ENCODE data around the gene GAB1. TPM values are rescaled to one million over a fixed set of nuclear protein-coding genes. Genes with fewer than 3 reads are reported as not detected.

Gene GAB1
- total RNA-seq, 1 experiment from 2014 or later: 29.4 TPM

DNA sequence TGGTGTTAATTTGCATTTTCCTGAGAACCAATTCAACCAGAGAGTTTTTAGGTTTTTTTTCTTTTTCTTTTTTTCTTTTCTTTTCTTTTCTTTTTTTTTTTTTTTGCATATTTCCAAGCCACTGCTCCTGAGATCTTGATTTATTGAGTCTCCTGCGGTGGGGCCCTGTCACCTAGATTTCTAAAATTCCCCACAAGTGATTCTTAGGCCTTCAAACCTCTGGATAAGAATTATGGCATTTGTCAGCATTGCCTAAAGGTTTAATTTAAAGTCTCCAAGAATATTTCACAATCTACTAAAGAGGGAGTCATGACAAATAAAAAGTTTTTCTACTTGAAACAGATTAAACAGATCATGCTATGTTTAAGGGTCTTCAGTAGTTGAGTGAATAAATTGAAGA is 84.9 kb downstream of the GAB1 start:
- H3K36me3 ChIP-seq (ENCODE audit: low read depth): no peaks in the 10 kb centered on the region
- H3F3A ChIP-seq (ENCODE audit: insufficient read depth, low read depth): no peaks in the 10 kb centered on the region
- H3K9me3 ChIP-seq (ENCODE audit: insufficient read depth, low read depth): no peaks in the 10 kb centered on the region
- intact Hi-C loops (cut with micrococcal nuclease; ENCODE audit: unreplicated experiment): no loop called here
- H2AFZ ChIP-seq: no peak overlapping the region
- H3K27ac ChIP-seq: 0 out of 2 replicates have a peak overlapping the region, but pooled peaks have one; percentile 17
- DNase-seq: peak in 1 of 2 experiments; percentile 69
- H3K4me1 ChIP-seq (replicated peaks; ENCODE audit: insufficient read depth): peaks cover 21% of the 10 kb centered on the region
- TF ChIP-seq, protein P1, sequence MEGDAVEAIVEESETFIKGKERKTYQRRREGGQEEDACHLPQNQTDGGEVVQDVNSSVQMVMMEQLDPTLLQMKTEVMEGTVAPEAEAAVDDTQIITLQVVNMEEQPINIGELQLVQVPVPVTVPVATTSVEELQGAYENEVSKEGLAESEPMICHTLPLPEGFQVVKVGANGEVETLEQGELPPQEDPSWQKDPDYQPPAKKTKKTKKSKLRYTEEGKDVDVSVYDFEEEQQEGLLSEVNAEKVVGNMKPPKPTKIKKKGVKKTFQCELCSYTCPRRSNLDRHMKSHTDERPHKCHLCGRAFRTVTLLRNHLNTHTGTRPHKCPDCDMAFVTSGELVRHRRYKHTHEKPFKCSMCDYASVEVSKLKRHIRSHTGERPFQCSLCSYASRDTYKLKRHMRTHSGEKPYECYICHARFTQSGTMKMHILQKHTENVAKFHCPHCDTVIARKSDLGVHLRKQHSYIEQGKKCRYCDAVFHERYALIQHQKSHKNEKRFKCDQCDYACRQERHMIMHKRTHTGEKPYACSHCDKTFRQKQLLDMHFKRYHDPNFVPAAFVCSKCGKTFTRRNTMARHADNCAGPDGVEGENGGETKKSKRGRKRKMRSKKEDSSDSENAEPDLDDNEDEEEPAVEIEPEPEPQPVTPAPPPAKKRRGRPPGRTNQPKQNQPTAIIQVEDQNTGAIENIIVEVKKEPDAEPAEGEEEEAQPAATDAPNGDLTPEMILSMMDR (conservative IDR thresholded peaks at IDR 0.05): no peak
- TF ChIP-seq EZH2 (IDR thresholded peaks at IDR 0.05; ENCODE audit: low read depth): no peak
- no peaks in the 10 kb centered on the region for H3K79me2 ChIP-seq (ENCODE audit: low read depth)
- H3K4me2 ChIP-seq: peak overlapping the region; percentile 36; the same call in 1 of the 2 replicates
- no TSS peak for BruUV-seq (replicated peaks)
- H3K4me3 ChIP-seq: no peak overlapping the region
- H3K9me2 ChIP-seq (ENCODE audit: insufficient read depth): no peaks in the 10 kb centered on the region
- CTCF ChIA-PET: no interaction called here
- H3K27me3 ChIP-seq (ENCODE audit: insufficient read depth, low read depth): no peaks in the 10 kb centered on the region
- POLR2A ChIA-PET (ENCODE audit: unreplicated experiment): no interaction called here
- H4K20me1 ChIP-seq (ENCODE audit: insufficient read depth): no peaks in the 10 kb centered on the region

DNA sequence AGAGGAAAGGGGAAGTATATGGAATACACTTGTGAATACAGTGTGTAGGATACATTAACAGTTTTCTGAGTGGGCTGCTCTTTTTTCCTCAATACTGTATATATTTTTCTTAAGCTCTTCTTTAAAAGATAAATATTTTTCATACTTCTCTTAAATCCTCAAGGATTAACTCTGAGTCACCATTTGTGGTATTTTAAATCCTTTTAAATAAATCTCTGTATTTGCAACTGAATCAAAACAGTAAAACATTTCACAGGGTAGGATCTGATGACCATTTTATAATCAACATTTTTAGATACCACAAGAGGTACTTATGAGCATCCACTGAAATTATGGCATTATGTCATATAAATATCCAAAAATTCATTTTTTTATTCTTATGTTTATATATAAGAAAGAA is 87.6 kb downstream of the GAB1 start:
- ChIA-PET POLR2A (ENCODE audit: unreplicated experiment) (interaction anchor here (0.7 kb wide), 3 partner anchors 11 to 91 kb away, joined by 3 to 8 read pairs (median 7); no protein-coding TSS in a partner anchor), CTCF (no interaction called here)
- no peaks in the 10 kb centered on the region for H4K20me1 ChIP-seq (ENCODE audit: insufficient read depth)
- H3K4me1 ChIP-seq (replicated peaks; ENCODE audit: insufficient read depth): peaks cover 21% of the 10 kb centered on the region
- intact Hi-C loops (cut with micrococcal nuclease; ENCODE audit: unreplicated experiment): no loop called here
- no peaks in the 10 kb centered on the region for H3K79me2 ChIP-seq (ENCODE audit: low read depth)
- H3K9me2 ChIP-seq (ENCODE audit: insufficient read depth): no peaks in the 10 kb centered on the region
- H3K4me2 ChIP-seq: no peak overlapping the region
- H2AFZ ChIP-seq: no peak overlapping the region
- H3K36me3 ChIP-seq (ENCODE audit: low read depth): no peaks in the 10 kb centered on the region
- no peak for TF ChIP-seq EZH2 (IDR thresholded peaks at IDR 0.05; ENCODE audit: low read depth)
- TF ChIP-seq, protein P1 (conservative IDR thresholded peaks at IDR 0.05): no peak
- no peaks in the 10 kb centered on the region for H3K9me3 ChIP-seq (ENCODE audit: insufficient read depth, low read depth)
- no peaks in the 10 kb centered on the region for H3K27me3 ChIP-seq (ENCODE audit: insufficient read depth, low read depth)
- H3K4me3 ChIP-seq: no peak overlapping the region
- DNase-seq: no peak
- BruUV-seq (replicated peaks): no TSS peak
- H3K27ac ChIP-seq: no peak overlapping the region
- no peaks in the 10 kb centered on the region for H3F3A ChIP-seq (ENCODE audit: insufficient read depth, low read depth)

DNA sequence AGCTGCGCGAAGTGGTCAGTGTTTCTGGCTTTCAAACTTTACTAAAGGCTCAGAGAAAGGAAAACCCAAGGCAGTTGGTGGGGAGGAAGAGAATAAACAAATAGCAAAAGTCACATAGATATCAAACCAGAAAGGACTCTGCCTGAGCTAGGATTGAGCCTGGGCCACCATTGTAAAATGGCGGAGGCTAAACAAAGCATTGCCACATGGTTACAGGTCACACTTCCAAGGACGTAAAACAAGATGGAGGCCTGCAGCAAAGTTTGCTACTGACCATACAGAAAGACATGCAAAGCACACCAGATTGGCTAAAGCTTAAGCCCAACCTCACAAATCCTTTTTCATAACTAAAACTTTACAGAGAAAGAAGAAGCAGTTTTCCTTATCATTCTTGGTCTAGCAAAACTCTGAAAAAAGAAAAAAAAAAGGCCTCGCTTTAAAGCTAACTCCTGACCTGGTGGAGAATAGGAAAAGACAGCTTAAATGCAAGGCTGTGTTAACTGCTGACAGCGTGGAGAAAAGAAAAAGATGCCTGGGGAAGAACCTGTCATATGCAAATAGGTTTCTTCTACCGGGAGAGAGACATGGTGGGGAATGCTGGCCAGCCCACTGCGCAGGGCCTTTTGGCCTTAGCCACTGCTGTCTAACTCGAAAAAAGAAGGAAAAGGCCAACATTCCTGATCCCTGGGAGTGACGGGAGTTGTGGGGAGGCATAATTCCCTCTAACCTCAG is 95.0 kb downstream of the GAB1 start:
- no peak overlapping the region for H3K27ac ChIP-seq
- H3K79me2 ChIP-seq (ENCODE audit: low read depth): no peaks in the 10 kb centered on the region
- no peaks in the 10 kb centered on the region for H3F3A ChIP-seq (ENCODE audit: insufficient read depth, low read depth)
- BruUV-seq (replicated peaks): no TSS peak
- H3K9me2 ChIP-seq (ENCODE audit: insufficient read depth): no peaks in the 10 kb centered on the region
- H3K4me2 ChIP-seq: no peak overlapping the region
- TF ChIP-seq EZH2 (IDR thresholded peaks at IDR 0.05; ENCODE audit: low read depth): no peak
- TF ChIP-seq, protein P1 (conservative IDR thresholded peaks at IDR 0.05): no peak
- ChIA-PET POLR2A (ENCODE audit: unreplicated experiment) (interaction anchor here (0.6 kb wide), 1 partner anchor 100 kb away, joined by 3 read pairs; no protein-coding TSS in a partner anchor), CTCF (no interaction called here)
- no peaks in the 10 kb centered on the region for H3K9me3 ChIP-seq (ENCODE audit: insufficient read depth, low read depth)
- no peaks in the 10 kb centered on the region for H4K20me1 ChIP-seq (ENCODE audit: insufficient read depth)
- no peak for DNase-seq
- intact Hi-C loops (cut with micrococcal nuclease; ENCODE audit: unreplicated experiment): no loop called here
- no peaks in the 10 kb centered on the region for H3K4me1 ChIP-seq (replicated peaks; ENCODE audit: insufficient read depth)
- H3K27me3 ChIP-seq (ENCODE audit: insufficient read depth, low read depth): no peaks in the 10 kb centered on the region
- no peak overlapping the region for H3K4me3 ChIP-seq
- no peak overlapping the region for H2AFZ ChIP-seq
- H3K36me3 ChIP-seq (ENCODE audit: low read depth): no peaks in the 10 kb centered on the region

Measured in PC-9 (cell line).